Measurements from ENCODE around the gene NEK10.

The NEK10 gene

DNA sequence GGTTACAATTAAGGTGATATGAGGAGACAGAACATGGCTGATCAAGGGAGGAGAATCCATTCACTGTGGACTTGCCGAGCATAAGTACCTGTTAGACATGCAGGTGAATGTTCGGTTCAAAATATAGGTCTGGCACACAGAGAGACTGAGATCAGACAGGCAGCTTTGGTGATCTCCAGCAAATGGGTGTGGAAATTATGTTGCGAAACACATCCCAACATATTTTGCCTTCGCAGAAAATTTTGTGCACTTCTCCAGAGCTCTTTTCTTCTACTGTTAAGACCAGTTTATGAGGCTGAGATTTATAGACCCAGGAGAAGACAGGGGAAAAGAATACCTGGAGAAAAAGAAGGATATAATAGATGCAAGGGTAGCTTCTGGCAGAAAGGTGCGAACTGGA, 183.2 kb downstream of the NEK10 start:
- DNase-seq (ENCODE audit: low spot score): no peak
- TF ChIP-seq, protein P1, sequence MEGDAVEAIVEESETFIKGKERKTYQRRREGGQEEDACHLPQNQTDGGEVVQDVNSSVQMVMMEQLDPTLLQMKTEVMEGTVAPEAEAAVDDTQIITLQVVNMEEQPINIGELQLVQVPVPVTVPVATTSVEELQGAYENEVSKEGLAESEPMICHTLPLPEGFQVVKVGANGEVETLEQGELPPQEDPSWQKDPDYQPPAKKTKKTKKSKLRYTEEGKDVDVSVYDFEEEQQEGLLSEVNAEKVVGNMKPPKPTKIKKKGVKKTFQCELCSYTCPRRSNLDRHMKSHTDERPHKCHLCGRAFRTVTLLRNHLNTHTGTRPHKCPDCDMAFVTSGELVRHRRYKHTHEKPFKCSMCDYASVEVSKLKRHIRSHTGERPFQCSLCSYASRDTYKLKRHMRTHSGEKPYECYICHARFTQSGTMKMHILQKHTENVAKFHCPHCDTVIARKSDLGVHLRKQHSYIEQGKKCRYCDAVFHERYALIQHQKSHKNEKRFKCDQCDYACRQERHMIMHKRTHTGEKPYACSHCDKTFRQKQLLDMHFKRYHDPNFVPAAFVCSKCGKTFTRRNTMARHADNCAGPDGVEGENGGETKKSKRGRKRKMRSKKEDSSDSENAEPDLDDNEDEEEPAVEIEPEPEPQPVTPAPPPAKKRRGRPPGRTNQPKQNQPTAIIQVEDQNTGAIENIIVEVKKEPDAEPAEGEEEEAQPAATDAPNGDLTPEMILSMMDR (IDR thresholded peaks at IDR 0.05; ENCODE audit: extremely low read depth, missing control alignments): no peak

DNA sequence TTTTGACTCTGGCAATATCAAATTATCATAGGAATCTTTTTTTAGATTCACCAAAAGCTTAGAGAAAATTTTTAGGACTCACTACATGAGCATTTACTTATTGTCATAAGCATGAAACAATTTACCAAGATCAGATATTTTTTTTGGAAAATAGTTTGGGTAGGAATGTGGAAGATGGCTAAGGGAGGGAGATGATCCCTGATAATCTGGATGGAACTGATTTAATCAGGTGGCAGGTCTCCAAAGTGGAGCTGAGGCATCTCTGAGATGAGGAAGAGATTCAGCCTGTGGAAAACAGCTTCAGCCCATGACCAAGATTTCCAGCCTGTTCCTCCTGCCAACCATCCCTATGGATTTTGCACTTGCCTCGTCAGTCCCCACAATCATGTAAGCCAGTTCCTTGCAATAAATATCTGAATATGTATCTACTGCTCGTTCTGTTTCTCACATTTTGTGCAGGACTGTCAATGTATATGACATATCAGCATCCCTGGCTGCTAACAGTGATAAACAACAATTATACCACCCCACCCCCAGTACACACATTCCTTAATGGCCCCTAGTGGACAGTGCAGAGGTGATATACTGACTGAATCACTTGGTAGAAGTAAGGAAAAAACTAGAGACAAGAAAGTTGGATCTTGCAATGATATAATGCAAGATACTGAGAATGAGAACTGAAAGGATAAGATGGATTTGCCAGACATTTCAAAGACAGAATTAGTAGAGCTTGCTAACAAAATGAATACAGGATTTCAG, 183.8 kb downstream of the NEK10 start:
- TF ChIP-seq, protein P1 (IDR thresholded peaks at IDR 0.05; ENCODE audit: extremely low read depth, missing control alignments): no peak

DNA sequence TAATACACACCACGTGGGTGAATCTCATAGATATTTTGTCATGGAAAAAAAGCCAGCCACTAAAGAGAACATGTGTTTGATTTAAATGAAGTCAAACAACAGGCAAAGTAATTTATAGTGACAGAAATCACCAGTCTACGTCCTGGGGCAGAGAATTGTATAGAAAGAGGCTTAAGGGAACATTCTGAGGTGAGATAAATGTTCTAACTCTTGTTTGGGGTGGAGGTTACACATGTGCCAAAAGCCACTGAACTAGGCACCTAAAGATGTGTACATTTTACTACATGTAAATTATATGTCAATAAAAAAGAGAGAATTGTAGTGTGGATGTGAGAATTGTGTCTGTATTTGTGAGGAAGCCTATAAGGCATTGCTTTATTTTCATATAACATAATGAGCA, 184.9 kb downstream of the NEK10 start:
- TF ChIP-seq, protein P1 (IDR thresholded peaks at IDR 0.05; ENCODE audit: extremely low read depth, missing control alignments): no peak
- no peak for DNase-seq (ENCODE audit: low spot score)

More for the DNA sequence above, 183.8 kb downstream of the NEK10 start:
- DNase-seq (ENCODE audit: low spot score): no peak

DNA sequence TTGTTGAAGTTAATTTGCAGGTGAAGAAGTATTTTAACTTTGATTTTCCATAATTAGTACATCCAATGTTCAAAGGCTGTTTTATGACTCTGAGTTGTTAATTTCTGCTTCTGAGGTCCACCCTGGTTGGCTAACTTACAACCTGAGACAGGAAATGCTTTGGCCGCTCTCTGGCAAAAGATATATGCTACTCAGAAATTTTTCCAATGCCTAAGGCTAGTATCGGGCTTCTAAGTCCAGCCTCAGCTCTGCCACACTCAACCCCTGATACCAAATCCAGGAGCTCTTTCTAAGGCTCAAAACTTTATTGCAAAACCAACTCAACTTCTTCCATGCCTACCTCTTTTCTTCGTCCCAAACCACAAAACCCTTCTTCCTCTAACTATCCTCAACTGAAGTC, 192.9 kb downstream of the NEK10 start:
- no peak for DNase-seq (ENCODE audit: low spot score)
- TF ChIP-seq, protein P1 (IDR thresholded peaks at IDR 0.05; ENCODE audit: extremely low read depth, missing control alignments): no peak

DNA sequence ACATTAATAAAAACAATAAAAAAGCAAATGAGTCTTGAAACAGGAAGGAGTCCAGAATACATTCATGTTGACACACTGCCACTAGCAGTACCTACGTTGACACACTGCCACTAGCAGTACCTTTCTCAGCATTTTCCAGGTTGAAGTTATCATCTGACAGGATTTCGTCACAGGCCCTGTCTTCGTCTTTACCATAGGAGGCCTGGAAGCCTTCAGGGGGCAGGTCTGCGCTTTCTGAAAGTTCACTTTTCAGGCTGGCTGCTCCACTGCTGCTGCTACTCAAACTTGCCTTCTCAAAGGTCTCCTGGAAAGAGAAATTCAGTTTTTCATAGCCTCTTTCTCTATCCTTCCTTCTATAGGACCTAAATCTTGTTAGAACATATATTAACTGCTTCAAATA, 194.7 kb downstream of the NEK10 start:
- TF ChIP-seq, protein P1 (IDR thresholded peaks at IDR 0.05; ENCODE audit: extremely low read depth, missing control alignments): no peak
- DNase-seq (ENCODE audit: low spot score): no peak

DNA sequence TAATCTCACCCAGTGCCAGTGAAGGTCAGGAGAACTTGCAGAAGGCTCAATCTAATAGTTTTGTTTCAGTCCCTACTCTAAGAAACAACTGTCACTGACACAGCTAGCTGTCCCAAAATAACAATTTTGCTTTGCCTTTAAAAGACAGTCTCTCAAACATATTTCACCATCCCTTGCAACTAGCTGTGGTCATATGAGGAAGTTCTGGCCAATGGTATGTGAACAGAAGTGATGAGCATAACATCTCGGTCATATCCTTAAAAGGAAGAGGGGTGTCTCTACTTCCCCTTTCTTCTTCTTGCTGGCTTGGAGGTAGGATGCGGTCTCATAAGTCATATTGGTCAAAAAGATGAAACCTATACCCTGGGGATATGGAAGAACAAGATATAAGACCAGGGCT, 198.1 kb downstream of the NEK10 start:
- DNase-seq (ENCODE audit: low spot score): peak; percentile 7
- TF ChIP-seq, protein P1 (IDR thresholded peaks at IDR 0.05; ENCODE audit: extremely low read depth, missing control alignments): no peak

DNA sequence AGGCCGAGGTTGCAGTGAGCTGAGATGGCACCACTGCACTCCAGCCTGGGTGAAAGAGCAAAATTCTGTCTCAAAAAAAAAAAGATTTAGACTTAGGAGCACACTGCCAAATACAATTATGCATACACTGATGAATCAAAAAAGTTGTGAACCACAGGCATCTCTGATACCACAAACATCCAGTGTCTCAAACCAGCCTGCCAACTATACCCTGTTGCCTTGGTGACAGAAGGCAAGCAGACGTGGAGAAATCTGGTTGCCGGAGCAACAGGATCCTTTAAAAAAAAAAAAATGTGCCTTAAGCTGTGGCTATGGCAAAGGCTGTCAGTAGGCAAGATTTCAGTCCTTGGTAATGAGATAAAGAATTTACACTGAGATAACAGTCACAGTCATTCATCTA, 202.3 kb downstream of the NEK10 start:
- DNase-seq (ENCODE audit: low spot score): no peak
- TF ChIP-seq, protein P1 (IDR thresholded peaks at IDR 0.05; ENCODE audit: extremely low read depth, missing control alignments): no peak

Data from GM20000 (cell line).